DMS79 treated with DMSO at 0.1 percent for 48 hours (cell line): ENCODE data around the gene TNK1.
A peak's percentile ranks its signal among the peaks of the same experiment; 100 is the strongest.

ENCODE experiments used
- DNase-seq: peaks from one replicate; lab custom pipeline; 2025; lab: John Stamatoyannopoulos, UW

TNK1 gene

DNA sequence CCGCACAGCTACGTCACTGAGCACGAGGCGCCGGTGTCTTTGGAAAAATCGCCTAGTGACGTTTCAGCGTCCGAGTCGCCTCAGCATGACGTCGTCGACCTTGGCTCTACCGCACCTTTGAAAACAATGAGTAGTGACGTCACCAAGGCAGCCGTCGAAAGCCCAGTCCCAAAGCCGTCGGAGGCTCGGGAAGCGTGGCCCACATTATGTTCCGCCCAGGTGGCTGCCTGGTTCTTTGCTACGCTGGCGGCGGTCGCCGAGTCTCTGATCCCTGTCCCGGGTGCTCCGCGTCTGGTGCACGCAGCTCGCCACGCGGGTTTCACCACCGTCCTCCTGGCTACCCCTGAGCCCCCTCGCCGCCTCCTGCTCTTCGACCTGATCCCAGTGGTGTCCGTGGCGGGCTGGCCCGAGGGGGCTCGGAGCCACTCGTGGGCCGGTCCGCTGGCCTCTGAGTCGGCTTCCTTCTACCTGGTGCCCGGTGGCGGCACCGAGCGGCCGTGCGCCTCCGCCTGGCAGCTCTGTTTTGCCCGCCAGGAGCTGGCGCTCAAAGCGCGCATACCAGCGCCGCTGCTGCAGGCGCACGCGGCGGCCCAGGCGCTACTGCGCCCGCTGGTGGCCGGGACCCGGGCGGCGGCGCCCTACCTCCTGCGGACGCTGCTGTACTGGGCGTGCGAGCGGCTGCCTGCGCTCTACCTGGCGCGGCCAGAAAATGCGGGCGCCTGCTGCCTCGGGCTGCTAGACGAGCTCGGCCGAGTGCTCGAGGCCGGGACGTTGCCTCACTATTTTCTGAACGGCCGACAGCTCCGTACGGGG lies 55.9 kb downstream of the TNK1 start:
- peak; percentile 59 for DNase-seq

DNA sequence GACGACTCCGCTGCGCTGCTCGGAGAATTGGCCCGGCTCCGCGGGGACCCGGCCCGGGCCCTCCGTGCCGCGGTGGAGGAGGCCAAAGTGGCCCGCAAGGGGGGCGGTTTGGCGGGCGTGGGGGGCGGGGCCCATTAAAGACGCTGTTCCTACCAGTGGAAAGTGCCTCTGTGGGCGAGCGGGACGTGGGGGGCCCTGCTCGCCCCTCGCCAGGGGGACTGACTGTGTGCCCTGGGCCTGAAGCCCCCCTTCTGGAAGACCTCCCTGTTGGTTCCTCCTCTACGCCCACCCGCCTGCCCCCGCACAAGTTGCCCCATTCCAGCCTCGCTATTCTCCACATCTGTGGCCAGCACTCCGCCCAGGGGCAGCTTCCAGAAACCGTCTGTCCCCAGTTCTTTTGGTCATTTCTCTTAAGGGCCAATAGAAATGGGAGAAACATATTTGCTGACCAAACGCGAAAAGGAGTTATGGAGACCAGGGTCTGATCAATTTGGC lies 56.5 kb downstream of the TNK1 start:
- DNase-seq = no peak

- no peak for DNase-seq
Measured at GRCh38 chr17:7437950-7438614, 57.2 kb downstream of the TNK1 start.

DNA sequence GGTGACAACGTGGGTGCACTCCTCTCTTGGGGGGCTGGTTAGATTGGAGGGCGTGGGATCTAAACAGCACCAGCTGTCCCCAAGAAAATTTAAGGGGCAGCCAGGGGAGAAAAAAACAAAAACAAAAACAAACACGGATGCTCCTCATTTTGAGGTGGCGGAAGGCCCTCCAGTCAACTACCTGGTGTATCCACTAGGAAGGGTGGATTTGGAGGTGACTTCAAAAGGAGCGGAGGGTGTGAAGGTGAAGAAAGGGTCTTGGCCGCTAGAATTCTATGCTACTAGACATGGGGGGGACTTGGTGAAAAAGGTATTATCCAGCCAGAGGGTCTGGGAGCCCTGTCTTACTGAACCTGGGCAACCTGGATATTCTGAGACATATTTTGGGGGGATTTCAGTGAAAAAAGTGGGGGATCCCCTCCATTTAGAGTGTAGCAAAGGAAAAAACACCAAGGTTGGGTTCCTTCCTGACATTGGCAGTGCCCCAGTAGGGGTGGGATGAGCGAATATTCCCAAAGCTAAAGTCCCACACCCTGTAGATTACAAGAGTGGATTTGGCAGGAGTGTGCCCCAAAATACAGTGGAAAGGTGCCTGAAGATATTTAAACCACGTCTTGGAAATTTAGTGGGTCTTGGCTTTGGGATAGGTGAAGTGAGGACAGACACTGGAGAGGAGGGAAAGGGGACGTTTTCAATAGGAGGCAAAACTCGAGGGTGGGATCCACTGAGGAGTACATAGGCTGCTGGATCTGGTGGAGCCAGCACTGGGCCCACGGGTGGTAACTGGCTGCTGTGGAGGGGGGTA lies 58.0 kb downstream of the TNK1 start:
- no peak for DNase-seq
